ENCODE results near the gene FASTKD2. TPM values are rescaled to one million over a fixed set of nuclear protein-coding genes. Genes with fewer than 3 reads are reported as not detected.

The FASTKD2 gene
- total RNA-seq (2014; rRNA removed; shearing (Covaris generic); ENCODE audit: low replicate concordance) = 23.1 and 36.9 TPM in 2 replicates

DNA sequence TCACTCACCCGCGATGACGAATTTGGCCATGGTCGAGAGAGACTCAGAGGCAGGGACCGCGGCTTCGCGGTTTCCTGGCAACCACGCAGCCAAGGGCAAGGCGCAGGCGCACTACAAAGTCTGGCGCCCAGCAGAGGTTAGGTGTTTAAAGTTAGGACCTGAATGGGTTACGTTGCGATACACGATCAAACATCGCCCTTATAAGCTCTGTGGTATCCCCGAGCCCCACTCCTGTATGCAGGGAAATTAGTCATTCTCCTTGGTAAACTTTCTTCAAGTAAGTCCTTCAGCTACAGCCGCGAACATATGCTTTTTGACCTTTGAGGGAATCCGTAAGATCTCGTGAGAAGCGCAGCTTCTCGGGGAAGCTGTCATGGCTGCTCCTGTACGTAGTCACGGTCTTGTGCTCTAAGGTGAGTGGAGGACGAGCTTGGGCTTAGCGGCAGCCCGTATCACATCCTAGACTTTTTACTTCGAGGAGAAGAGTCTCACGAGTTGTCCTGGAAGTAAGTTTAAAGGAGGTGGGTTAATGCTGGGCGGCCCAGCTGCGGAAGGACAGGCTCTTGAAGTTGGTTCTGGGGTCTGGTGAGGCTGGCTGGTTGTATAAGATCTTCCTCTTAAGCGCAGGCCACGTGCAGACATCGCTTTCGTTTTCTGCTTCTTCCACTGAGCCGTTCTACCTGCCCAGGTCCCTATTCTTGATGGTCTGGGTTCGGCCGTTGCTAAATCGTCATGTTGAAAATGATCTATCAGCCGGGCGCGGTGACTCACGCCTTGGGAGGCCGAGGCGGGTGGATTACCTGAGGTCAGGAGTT lies at the start of gene FASTKD2, which contains the start of gene MDH1B:
Gene FASTKD2 (plus strand): TSS at position 365 of the 815 bp plus-strand sequence. CDS start 1,088 bp downstream, outside the sequence.
Gene MDH1B (minus strand): TSS at position 87 of the 815 bp plus-strand sequence. CDS start 57 bp downstream, at position 30.
- no peaks in the 10 kb centered on the region for H4K20me1 ChIP-seq (ENCODE audit: insufficient read depth, low read depth, low read length)
- peak within 1 kb of the TSS; percentile 80 for H3K4me2 ChIP-seq (ENCODE audit: low read depth, low read length, poor library complexity, severe bottlenecking)
- H3K36me3 ChIP-seq (ENCODE audit: insufficient read depth, low read length) = peaks cover 27% of the 10 kb centered on the region
- H3K9me3 ChIP-seq (ENCODE audit: low read length) = no peaks in the 10 kb centered on the region
- H2AFZ ChIP-seq (ENCODE audit: low read length) = peak within 1 kb of the TSS; percentile 74
- peaks cover 32% of the 10 kb centered on the region for H3K4me1 ChIP-seq (ENCODE audit: low read length)
- peak within 1 kb of the TSS; percentile 78 for H3K9ac ChIP-seq (ENCODE audit: low read length)
- 0 out of 2 replicates have a peak, but pooled peaks cover 2% of the 10 kb centered on the region for H3K9me2 ChIP-seq (replicated peaks; ENCODE audit: insufficient read depth, low read length)
- H3K4me3 ChIP-seq (ENCODE audit: low read length) = peak within 1 kb of the TSS; percentile 84
- DNase-seq = peak; percentile 94
- peak within 1 kb of the TSS; percentile 39 for H3K27ac ChIP-seq (ENCODE audit: low read length)
- H3K79me2 ChIP-seq (ENCODE audit: low read length) = peaks cover 39% of the 10 kb centered on the region
- H3K27me3 ChIP-seq (ENCODE audit: low read length) = no peaks in the 10 kb centered on the region

DNA sequence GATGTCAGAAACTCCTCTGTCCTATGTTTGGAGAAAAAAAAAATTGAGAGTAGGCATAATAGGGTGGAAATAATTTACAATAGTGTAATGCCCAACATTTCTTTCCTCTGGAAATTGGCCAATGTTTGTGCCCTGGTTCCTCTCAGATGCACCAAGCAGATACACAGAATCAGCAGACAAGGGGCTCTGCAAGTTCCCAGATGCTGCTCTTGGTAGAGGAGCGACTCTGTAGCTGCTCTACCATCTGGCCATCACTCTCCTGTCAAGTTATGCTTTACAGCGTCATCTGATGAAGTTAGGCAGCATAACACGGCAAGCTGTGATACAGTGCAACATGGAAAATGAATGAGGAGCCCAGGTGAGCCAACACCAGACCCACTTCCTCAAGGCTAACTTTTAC lies 48.8 kb upstream of the FASTKD2 start:
- Histone ChIP-seq H3K9me3 (ENCODE audit: low read length) (no peaks in the 10 kb centered on the region), H3K79me2 (ENCODE audit: low read length) (no peaks in the 10 kb centered on the region), H3K27ac (ENCODE audit: low read length) (no peak overlapping the region), H3K4me2 (ENCODE audit: low read depth, low read length, poor library complexity, severe bottlenecking) (no peak overlapping the region), H4K20me1 (ENCODE audit: insufficient read depth, low read depth, low read length) (no peaks in the 10 kb centered on the region), H3K27me3 (ENCODE audit: low read length) (no peaks in the 10 kb centered on the region), H2AFZ (ENCODE audit: low read length) (no peak overlapping the region), H3K36me3 (ENCODE audit: insufficient read depth, low read length) (no peaks in the 10 kb centered on the region), H3K9me2 (replicated peaks; ENCODE audit: insufficient read depth, low read length) (no peaks in the 10 kb centered on the region), H3K4me3 (ENCODE audit: low read length) (no peak overlapping the region), H3K4me1 (ENCODE audit: low read length) (no peaks in the 10 kb centered on the region), H3K9ac (ENCODE audit: low read length) (no peak overlapping the region)
- no peak for DNase-seq

GRCh38 chr2:206718296-206718695 lies 47.1 kb upstream of the FASTKD2 start, which contains the start of gene DYTN:
TSS of gene DYTN (minus strand) at chr2:206718396. CDS start at chr2:206718279, 117 bp downstream.
- Histone ChIP-seq H3K9ac (ENCODE audit: low read length) (no peak within 1 kb of the TSS), H3K4me2 (ENCODE audit: low read depth, low read length, poor library complexity, severe bottlenecking) (no peak within 1 kb of the TSS), H3K27ac (ENCODE audit: low read length) (no peak within 1 kb of the TSS), H3K9me3 (ENCODE audit: low read length) (no peaks in the 10 kb centered on the region), H3K79me2 (ENCODE audit: low read length) (no peaks in the 10 kb centered on the region), H3K36me3 (ENCODE audit: insufficient read depth, low read length) (no peaks in the 10 kb centered on the region), H2AFZ (ENCODE audit: low read length) (no peak within 1 kb of the TSS), H3K9me2 (replicated peaks; ENCODE audit: insufficient read depth, low read length) (no peaks in the 10 kb centered on the region), H3K27me3 (ENCODE audit: low read length) (no peaks in the 10 kb centered on the region), H3K4me3 (ENCODE audit: low read length) (no peak within 1 kb of the TSS), H4K20me1 (ENCODE audit: insufficient read depth, low read depth, low read length) (no peaks in the 10 kb centered on the region), H3K4me1 (ENCODE audit: low read length) (no peaks in the 10 kb centered on the region)
- no peak for DNase-seq

DNA sequence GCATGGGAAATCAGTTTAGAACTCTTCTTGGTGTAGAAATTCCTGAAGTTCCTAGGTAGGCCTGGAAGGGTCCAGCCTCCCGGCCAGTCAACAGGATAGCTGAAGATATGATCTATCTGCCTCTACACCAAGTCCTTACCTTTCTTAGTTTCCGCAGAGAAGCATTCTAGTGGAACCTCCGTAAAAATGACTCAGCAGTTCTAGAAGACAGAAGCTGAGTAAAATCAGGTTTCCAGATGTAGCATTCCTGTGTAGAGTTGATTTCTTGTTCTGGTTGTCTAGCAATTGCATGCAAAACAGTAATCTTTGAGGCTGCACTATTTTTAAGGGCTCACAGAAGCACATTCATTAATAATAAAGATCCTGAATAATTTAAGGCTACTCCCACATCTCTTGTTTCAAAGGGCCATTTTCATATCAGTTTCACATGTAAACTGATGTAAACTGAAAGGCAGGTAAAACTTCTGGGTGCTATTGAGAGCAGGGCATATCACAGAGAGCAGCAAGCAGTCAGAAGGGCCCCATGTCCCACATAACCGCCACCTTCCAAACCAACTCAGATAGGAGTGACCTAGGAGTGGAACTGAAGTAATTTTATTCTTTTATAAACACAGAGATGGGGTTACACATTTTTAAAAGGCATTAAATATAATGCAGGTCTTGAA lies 44.0 kb upstream of the FASTKD2 start:
- H3K9me3 ChIP-seq (ENCODE audit: low read length) = no peaks in the 10 kb centered on the region
- DNase-seq = no peak
- no peak overlapping the region for H2AFZ ChIP-seq (ENCODE audit: low read length)
- no peak overlapping the region for H3K9ac ChIP-seq (ENCODE audit: low read length)
- H3K27me3 ChIP-seq (ENCODE audit: low read length) = no peaks in the 10 kb centered on the region
- no peaks in the 10 kb centered on the region for H3K79me2 ChIP-seq (ENCODE audit: low read length)
- no peak overlapping the region for H3K27ac ChIP-seq (ENCODE audit: low read length)
- no peaks in the 10 kb centered on the region for H3K9me2 ChIP-seq (replicated peaks; ENCODE audit: insufficient read depth, low read length)
- H3K4me3 ChIP-seq (ENCODE audit: low read length) = no peak overlapping the region
- no peaks in the 10 kb centered on the region for H3K36me3 ChIP-seq (ENCODE audit: insufficient read depth, low read length)
- H4K20me1 ChIP-seq (ENCODE audit: insufficient read depth, low read depth, low read length) = no peaks in the 10 kb centered on the region
- no peak overlapping the region for H3K4me2 ChIP-seq (ENCODE audit: low read depth, low read length, poor library complexity, severe bottlenecking)
- peaks cover 3% of the 10 kb centered on the region; the same call in 1 of the 2 replicates for H3K4me1 ChIP-seq (ENCODE audit: low read length)

DNA sequence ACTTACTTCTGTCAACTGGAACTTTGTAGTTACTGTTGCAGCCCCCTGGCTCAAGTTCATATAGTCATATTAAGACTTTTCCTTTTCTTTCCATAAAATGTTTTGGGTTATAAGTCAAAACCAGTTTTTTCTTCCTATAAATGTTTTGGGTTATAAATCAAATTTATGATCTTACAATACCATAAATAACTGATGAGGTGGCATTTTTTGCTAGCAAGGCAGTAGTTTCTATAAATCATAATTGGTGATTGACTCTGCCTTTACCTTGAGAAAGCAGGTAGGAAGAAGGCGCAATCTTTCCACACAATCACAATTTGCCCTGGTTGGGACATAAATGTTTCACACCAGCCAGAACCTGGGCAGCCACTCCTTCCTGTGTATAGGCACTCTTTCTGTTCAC lies 42.1 kb upstream of the FASTKD2 start:
- Histone ChIP-seq H4K20me1 (ENCODE audit: insufficient read depth, low read depth, low read length) (no peaks in the 10 kb centered on the region), H3K9me3 (ENCODE audit: low read length) (no peaks in the 10 kb centered on the region), H3K4me3 (ENCODE audit: low read length) (no peak overlapping the region), H3K4me1 (ENCODE audit: low read length) (peaks cover 3% of the 10 kb centered on the region; the same call in 1 of the 2 replicates), H3K79me2 (ENCODE audit: low read length) (no peaks in the 10 kb centered on the region), H2AFZ (ENCODE audit: low read length) (no peak overlapping the region), H3K9me2 (replicated peaks; ENCODE audit: insufficient read depth, low read length) (no peaks in the 10 kb centered on the region), H3K9ac (ENCODE audit: low read length) (no peak overlapping the region), H3K36me3 (ENCODE audit: insufficient read depth, low read length) (no peaks in the 10 kb centered on the region), H3K27me3 (ENCODE audit: low read length) (no peaks in the 10 kb centered on the region), H3K27ac (ENCODE audit: low read length) (no peak overlapping the region), H3K4me2 (ENCODE audit: low read depth, low read length, poor library complexity, severe bottlenecking) (no peak overlapping the region)
- no peak for DNase-seq

- peaks cover 3% of the 10 kb centered on the region; the same call in 1 of the 2 replicates for H3K4me1 ChIP-seq (ENCODE audit: low read length)
- no peak for DNase-seq
- no peak overlapping the region for H2AFZ ChIP-seq (ENCODE audit: low read length)
- H3K4me3 ChIP-seq (ENCODE audit: low read length) = no peak overlapping the region
- no peak overlapping the region for H3K4me2 ChIP-seq (ENCODE audit: low read depth, low read length, poor library complexity, severe bottlenecking)
- H3K9me3 ChIP-seq (ENCODE audit: low read length) = no peaks in the 10 kb centered on the region
- H3K27me3 ChIP-seq (ENCODE audit: low read length) = no peaks in the 10 kb centered on the region
- H3K27ac ChIP-seq (ENCODE audit: low read length) = no peak overlapping the region
- no peaks in the 10 kb centered on the region for H3K36me3 ChIP-seq (ENCODE audit: insufficient read depth, low read length)
- H3K9me2 ChIP-seq (replicated peaks; ENCODE audit: insufficient read depth, low read length) = no peaks in the 10 kb centered on the region
- H4K20me1 ChIP-seq (ENCODE audit: insufficient read depth, low read depth, low read length) = no peaks in the 10 kb centered on the region
- no peaks in the 10 kb centered on the region for H3K79me2 ChIP-seq (ENCODE audit: low read length)
- H3K9ac ChIP-seq (ENCODE audit: low read length) = no peak overlapping the region
Measured at GRCh38 chr2:206727287-206727686, 38.1 kb upstream of the FASTKD2 start.

GRCh38 chr2:206728277-206729199 lies 36.9 kb upstream of the FASTKD2 start:
- H4K20me1 ChIP-seq (ENCODE audit: insufficient read depth, low read depth, low read length) = no peaks in the 10 kb centered on the region
- no peaks in the 10 kb centered on the region for H3K27me3 ChIP-seq (ENCODE audit: low read length)
- H3K9me3 ChIP-seq (ENCODE audit: low read length) = no peaks in the 10 kb centered on the region
- no peaks in the 10 kb centered on the region for H3K36me3 ChIP-seq (ENCODE audit: insufficient read depth, low read length)
- peaks cover 1% of the 10 kb centered on the region; the same call in 1 of the 2 replicates for H3K4me1 ChIP-seq (ENCODE audit: low read length)
- no peak overlapping the region for H3K4me3 ChIP-seq (ENCODE audit: low read length)
- no peaks in the 10 kb centered on the region for H3K9me2 ChIP-seq (replicated peaks; ENCODE audit: insufficient read depth, low read length)
- H2AFZ ChIP-seq (ENCODE audit: low read length) = no peak overlapping the region
- no peak overlapping the region for H3K9ac ChIP-seq (ENCODE audit: low read length)
- H3K4me2 ChIP-seq (ENCODE audit: low read depth, low read length, poor library complexity, severe bottlenecking) = no peak overlapping the region
- no peaks in the 10 kb centered on the region for H3K79me2 ChIP-seq (ENCODE audit: low read length)
- H3K27ac ChIP-seq (ENCODE audit: low read length) = no peak overlapping the region
- no peak for DNase-seq
